HT-29 (cell line): ENCODE measurements around the gene PRR14. TPM values are rescaled to one million over a fixed set of nuclear protein-coding genes. Genes with fewer than 3 reads are reported as not detected.
A peak's percentile ranks its signal among the peaks of the same experiment; 100 is the strongest.
"Not testable (repeated sequence)": the region's sequence is repeated elsewhere in the genome, so short reads cannot be mapped to it uniquely, and the experiment has no call there.

Experiments used
- DNase-seq: peaks from one replicate; pipeline ENCODE4 v3.0.0-alpha.2; 2015; ENCODE audit warnings: low spot score
- total RNA-seq: library from RNA; depleted of rRNA; stranded (reverse); fragments of >200 nt; shearing (Covaris generic); gene quantifications from 2 replicates; pipeline ENCODE4 v1.2.3, GENCODE V29; 2014

PRR14 gene
- total RNA-seq, 1 experiment from 2014 or later = 22.9 TPM

DNA sequence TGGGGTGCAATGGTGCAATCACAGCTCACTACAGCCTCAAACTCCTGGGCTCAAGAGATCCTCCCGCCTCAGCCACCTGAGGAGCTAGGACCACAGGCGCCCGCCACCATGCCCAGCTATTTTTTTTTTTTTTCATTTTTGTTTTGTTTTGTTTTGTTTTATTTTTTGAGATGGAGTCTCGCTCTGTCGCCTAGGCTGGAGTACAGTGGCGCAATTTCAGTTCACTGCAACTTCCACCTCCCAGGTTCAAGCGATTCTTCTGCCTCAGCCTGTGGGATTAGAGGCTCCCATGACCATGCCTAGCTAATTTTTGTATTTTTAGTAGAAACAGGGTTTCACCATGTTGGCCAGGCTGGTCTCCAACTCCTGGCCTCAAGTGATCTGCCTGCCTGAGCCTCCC lies 18.3 kb upstream of the PRR14 start:
- not testable (repeated sequence) for DNase-seq

DNA sequence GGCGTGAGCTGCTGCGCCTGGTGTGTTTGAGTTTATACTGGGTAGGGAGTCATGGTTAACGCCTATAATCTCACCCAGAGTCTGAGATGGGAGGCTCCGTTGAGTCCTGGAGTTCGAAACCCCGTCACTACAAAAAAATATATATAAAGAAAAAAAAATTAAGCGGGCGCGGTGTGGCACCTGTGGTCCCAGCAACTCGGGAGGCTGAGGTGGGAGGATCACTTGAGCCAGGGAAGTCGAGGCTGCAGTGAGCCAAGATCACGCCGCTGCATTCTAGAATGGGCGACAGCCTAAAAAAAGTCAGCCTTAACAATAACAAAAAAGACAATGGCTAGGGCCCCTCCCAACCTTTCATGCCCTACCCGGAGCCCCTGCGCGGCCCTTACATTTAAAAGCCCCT lies 17.2 kb upstream of the PRR14 start:
- DNase-seq = no peak

DNA sequence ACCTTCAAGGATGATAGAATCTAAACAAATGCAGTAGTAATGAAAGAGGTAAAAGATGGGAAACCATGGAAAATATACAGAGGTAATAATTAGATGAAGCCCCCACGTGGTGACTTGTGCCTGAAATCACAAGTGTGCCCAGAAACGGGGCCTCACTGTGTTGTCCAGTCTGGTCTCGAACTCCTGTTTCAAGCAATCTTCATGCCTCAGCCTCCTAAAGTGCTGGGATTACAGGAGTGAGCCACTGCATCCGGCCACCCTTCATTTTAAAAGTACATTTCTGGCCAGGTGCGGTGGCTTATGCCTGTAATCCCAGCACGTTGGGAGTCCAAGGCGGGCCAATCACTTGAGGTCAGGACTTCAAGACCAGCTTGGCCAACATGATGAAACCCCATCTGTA lies 14.2 kb upstream of the PRR14 start:
- no peak for DNase-seq

DNA sequence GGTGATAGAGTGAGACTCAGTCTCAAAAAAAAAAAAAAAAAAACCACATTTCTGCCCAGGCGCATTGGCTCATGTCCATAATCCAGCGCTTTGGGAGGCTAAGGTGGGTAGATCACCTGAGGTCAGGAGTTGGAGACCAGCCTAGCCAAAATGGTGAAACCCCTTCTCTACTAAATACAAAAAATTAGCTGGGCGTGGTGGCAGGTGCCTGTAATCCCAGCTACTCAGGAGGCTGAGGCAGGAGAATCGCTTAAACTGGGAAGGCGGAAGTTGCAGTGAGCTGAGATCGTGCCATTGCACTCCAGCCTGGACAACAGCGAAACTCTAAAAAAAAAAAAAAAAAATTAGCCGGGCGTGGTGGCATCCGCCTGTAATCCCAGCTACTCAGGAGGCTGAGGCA lies 13.6 kb upstream of the PRR14 start:
- not testable (repeated sequence) for DNase-seq

DNA sequence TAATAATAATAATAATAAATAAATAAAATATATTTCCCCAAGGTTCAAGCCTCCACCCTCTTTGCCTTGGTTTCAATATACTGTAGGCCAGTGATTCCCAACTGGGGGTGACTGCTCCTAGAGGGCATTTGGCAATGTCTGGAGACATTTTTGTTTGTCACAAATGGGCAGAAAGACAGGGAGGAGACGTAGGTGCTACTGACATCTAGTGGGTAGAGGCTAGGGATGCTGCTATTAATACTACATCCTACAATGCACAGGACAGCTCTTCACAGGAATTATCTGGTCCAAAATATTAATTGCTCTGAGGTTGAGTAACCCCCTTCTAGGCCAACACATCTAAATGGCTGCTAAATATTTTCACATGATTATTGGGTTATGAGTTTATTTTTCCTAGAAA lies 12.8 kb upstream of the PRR14 start:
- peak; percentile 68 for DNase-seq

DNA sequence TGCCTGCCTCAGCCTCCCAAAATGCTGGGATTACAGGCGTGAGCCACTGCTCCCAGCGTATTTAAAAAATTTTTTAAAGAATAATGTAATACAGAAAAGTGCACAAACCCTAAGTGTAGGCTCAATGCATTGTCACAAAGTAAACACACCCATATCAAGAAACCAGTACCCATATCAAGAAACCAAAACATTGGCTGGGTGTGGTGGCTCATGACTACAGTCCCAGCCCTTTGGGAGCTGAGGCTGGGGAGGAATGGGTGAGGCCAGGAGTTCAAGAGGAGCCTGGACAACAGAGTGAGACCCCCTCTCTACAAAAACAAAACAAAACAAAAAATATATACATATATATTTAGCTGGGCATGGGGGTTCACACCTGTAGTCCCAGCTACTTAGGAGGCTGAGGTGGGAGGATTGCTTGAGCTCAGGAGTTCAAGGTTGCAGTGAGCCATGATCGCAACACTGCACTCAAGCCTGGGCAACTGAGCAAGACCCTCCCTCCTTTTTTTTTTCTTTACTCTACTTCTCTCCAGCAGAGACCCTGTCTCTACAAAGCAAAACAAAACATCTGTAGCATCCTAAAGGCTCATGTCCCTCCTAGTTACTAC lies 9.3 kb upstream of the PRR14 start:
- DNase-seq = no peak

DNA sequence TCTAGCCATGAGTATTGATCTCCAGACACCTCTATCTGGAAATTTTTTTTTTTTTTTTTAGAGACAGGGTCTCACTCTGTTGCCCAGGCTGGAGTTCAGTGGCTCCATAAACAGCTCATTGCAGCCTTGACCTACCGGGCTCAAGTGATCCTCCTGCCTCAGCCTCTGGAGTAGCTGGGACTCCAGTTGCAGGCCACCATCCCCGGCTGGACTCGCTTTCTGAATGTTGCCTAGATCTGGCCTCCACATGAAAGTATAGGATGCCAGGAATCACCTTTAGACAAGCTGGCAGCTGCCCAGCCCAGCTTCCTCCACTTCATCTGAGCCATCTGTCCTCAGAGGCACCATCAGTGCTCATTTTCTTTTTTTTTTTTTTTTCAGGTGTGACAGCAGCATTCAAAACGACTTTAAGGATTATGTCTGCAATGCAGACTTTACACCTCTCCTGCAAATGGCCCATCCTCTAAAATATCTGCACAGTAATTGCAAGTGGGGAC lies 6.4 kb upstream of the PRR14 start:
- DNase-seq = no peak

DNA sequence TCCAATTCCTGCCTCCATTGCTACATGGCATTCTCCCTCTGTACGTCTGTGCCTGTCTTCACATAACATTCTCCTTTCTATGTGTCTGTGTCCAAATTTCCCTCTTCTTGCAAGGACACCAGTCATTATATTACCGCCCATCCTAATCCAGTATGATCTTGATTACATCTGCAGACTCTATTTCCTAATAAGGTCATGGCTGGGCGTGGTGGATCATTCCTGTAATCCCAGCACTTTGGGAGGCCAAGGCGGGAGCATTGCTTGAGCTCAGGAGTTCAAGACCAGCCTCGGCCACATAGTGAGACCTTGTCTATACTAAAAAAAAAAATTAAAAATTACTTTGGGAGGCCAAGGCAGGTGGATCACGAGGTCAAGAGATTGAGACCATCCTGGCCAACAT lies 5.0 kb upstream of the PRR14 start:
- no peak for DNase-seq

DNA sequence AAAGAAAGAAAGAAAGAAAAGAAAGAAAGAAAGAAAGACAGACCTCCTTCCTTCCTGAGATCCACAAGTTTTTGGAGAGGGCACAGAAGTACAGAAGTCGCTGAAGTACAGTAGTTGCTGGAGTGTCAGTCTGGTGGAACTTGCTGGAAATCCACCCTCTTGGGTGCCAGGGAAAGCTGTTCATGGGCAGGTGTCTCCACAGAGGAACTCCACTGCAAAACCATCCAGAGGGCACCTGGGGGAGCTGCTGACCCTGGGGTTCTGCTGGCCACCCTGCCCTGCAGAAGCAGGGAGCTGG lies 3.5 kb upstream of the PRR14 start:
- no peak for DNase-seq

DNA sequence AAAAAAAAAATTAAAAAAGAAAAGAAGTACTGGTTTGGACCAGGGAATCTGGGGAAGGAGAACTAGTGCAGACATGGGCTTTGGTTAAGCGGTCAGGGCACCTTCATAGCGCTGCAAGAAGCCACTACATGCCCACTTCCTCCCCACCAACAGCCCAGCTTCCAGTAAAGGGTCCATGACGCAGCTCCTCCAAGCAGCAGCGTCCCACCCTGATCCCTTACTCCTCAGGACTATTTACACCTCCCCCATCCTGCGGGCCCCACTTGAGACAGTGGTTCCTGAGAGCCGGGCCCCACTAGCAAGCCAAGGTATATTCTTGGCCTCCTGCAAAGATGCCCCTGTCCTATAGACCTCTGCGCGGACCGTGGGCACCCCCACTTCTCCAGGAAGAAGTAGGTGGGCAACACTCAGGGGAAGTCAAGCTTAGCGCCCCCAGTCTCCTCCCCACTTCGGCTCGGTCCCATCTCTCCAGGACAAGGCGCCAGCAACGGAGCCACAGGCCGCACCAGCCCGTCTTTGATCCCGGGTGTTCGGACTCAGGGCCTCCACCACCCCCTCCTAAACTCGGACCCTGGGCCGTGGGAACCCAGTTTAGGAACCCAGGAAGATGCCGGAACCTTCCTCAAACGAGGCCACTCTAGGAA lies 913 bp upstream of the PRR14 start:
- DNase-seq = no peak

DNA sequence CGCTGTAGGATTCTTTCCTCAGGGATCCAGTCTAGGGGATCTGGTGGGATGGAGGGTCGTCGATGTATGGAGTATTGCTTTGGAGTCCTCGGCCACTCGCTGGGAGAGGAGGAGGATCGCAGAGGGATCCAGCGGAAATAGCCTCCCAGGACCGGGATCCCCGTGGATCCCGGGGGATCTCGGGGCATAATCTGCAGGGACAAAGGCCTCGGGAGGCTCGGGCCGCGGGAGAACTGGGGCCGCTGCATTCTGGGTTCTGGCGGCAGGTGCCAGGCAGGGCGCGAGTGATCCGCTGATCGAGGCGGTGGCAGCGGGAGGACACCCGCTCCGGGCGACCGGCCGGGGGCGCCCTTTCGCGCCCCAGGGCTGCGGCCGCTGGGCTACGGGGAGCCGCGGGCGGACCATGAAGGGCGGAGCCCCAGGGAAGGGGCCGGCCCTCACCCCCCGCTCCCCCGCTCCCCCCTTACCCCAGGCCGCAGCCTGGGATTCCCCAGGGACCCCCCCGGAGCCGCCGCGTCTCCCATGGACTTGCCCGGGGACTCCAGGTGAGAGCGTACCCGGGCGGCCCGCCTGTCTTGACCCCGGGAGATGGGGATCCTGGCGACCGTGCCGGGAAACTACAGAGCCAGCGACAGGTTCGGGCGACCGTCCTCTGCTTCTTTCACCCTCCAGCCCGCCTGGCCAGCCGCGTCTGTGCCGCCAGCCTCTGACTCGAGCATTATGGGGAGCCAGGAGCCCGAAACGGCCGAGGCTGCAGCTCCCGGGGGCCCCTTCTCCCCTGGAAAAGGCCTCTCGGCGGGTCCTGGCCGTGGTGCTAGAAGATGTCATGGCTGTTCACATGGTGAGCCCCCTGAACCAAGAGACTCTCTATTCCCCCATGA lies 604 bp downstream of the PRR14 start:
- DNase-seq = peak; percentile 77

DNA sequence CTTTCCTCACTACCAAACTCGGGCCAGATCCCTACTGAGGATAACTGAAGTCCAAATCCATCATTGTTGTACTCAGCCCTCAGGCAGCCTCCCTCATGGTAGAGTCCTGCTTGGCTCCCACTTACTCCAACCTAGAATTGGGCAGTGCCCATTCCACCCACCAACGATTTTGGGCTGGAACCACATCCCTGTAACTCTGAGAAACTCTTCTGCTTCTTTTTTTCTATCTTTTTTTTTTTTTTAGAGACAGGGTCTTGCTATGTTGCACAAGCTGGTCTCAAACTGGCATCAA lies 1.2 kb downstream of the PRR14 start:
- DNase-seq = no peak

DNA sequence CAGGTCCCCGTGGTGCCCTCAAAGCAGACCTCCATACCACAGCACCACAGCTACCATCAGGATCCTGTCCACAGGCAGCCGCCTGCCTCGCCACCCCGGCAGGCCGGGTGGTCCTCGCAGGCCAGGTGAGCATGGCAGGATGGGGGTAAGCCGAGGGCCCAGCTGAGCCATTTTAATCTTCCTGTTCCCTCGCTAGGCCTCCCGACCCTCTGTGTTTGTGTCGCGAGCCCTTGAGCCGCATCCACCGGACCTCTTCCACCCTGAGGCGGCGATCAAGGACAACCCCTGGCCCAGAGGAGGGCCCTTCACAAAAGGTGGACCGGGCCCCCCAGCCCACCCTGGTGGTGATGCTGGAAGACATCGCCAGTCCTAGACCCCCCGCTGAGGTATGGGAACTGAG lies 2.0 kb downstream of the PRR14 start:
- no peak for DNase-seq

DNA sequence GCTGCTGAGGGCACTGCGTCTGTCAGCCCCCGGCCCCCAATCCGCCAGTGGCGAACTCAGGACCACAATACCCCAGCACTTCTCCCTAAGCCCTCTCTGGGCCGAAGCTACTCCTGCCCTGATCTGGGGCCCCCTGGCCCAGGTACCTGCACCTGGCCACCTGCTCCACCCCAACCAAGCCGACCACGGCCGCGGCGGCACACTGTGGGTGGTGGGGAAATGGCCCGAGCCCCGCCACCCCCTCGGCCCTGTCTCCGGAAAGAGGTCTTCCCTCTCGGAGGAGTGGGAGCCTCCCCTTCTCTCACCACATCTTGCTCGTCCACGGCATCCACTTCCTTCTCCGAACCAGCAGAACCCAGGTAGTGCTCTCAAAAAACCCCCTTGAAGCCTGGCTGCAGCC lies 4.1 kb downstream of the PRR14 start:
- DNase-seq = no peak

DNA sequence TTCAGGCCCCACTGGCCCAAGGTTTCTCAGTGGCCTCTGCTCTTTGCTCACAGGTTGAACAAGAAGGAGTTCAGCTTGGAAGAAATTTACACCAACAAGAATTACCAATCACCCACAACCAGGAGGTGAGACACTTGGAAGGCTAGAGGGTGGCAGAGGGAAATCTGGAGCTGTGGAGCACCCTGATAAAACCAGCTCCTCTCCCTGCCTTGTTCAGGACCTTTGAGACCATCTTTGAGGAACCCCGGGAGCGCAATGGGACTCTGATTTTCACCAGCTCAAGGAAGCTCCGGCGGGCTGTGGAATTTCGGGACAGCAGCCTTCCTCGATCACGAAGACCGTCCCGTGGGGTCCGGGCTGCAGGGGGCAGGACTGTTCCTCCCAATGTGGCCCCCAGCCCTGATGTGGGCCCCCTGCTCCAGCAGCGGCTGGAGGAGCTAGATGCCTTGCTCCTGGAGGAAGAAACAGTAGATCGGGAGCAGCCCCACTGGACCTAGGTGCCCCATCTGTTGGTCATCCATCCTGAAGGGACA lies 5.1 kb downstream of the PRR14 start:
- no peak for DNase-seq

DNA sequence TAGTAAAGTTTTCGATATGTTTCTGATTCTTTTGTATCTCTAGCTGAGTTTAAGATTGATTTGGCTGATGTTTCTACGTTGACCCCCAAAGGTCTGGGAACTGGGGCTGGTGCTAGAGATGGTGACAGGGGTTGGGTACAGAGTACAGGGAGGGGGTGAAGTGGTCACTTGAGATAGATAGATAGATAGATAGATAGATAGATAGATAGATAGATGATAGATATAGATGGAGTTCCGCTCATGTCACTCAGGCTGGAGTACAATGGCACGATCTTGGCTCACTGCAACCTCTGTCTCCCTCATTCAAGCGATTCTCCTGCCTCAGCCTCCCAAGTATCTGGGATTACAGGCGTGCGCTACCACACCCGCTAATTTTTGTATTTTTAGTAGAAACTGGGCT lies 5.6 kb downstream of the PRR14 start:
- DNase-seq = no peak

DNA sequence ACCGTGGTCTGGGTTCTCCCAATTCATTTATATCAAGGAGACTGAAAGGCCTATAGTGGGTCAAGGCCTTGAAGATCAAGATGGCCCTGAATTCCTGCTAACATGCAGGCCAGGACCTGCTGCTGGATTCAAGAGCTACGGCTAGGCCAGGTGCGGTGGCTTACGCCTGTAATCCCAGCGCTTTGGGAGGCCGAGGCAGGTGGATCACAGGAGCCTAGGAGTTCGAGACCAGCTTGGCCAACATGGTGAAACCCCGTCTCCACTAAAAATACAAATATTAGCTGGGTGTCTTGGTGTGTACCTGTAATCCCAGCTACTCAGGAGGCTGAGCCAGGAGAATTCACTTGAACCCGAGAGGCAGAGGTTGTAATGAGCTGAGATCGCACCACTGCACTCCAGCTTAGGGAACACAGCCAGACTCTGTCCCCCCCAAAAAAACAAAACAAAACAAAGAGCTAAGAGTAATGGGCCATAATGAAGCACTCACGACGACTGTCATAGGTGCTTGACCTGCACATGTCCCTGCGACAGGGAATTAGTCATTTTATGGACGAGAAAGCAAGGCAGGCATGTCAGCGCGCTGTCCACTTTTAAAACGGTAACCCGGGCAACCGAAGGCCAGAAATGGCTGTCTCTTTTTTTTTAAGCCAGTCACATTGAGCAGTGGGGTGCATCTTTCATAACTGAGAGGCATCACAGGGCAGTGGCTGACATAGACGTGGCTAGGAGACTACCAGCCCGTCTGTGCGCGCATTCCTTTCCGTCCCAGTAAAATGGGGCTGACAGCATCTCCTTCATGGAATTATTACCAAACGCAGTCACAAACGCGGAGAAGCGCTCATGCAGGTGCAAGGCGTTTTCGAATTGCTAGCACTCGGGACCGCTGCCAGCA lies 6.5 kb downstream of the PRR14 start:
- DNase-seq = no peak

DNA sequence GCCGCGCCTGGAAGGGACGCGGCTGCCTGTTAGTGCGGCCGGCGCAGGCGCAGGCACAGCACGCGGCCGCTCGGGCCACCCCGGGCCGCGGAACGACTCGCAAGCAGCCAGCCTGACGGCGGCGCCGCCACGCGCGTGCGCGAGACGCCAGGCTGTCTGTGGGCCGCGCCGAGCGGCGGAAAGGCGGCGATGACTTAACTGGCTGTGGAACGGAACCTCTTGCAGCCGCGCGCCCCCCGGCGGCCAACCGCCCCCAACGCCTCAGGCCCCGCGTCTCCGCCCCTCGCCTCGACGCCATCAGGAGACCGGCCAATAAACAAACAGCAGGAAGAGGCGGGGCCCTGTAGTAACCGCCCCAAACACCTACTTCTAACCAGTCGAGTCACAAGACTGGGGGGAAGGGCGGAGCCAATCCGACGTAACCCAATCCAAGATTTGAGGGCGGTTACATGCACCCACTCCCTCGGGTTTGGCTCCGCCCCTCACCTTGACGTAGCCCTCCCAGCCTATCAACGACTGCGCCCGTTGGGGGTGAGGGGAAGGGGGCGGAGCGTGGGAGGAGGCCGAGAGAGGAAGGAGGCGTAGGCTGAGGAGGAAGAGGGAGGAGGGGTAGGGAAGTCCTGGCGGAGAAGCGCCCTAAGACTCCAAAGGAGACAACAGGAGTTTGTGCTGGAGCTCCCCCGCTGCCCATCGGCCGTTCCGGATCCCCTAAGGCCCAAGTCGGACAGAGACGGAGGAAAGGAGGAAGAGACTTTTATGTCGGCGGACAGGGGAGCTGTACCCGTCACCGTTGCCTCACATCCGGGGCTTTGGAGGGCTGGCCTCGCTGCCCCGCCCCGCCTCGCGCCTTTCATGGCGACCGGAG lies 7.3 kb downstream of the PRR14 start, which contains the start of gene FBRS:
TSS of gene FBRS (plus strand) at position 566 of the 865 bp plus-strand sequence. CDS start 1,088 bp downstream, outside the sequence.
- DNase-seq = peak; percentile 99

DNA sequence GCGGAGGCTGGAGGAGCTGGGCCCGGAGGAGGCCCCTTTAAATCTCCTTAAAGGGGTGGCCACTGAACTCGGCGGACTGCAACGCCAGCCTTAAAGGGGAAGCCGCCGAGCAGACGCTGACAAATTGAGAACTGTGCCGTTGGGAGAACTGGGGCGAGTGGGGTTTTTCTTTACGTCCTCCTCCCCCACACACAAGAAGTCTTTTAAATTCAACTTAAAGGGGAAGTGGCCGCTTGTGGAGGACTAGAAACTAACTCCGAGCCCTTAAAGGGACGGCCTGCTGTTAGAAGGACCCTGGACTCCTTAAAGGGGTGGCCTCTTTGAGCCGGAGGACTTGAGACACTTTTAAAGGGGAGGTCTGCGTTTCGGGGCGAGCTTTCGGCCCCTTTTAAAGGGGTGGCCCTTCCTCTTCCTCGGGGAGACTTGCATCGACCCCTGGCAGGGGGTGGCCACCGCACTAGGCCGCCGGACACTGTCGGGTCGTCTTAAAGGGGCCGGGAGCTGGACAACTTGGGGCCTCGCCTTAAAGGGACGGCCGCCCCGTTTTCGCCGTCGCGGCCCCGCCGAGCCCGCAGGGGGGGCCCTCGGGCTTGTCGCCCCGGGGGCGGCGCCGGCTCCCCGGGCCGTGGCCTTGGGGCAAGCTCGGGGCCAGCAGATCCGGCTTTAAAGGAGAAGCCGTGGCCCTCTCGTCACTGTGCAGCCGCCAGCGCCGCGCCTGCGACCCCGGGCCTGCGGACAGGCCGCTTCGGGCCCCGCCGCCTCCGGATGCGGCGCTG lies 8.2 kb downstream of the PRR14 start:
- peak; percentile 97 for DNase-seq
